T-helper 17 cell (primary cell): ENCODE data around the gene OTOP3. TPM values are rescaled to one million over a fixed set of nuclear protein-coding genes. Genes with fewer than 3 reads are reported as not detected.
"Not testable (repeated sequence)": the region's sequence is repeated elsewhere in the genome, so short reads cannot be mapped to it uniquely, and the experiment has no call there.

ENCODE experiments used
- ATAC-seq: fragments of 150-1000 bp; cut with Tn5 transposase; 2 replicates; pipeline ENCODE4 v1.10.0; 2021; ENCODE audit warnings: mild to moderate bottlenecking, moderate library complexity
- DNase-seq, 3 donors: peaks; one replicate each; pipeline versions ENCODE4 v3.0.0 to v3.0.0-alpha.2; 2020 to 2021
- H3K9me3 ChIP-seq: one replicate; pipeline ENCODE4 v1.7.0; 2013; ENCODE audit warnings: low read length, mild to moderate bottlenecking; ENCODE audit not compliant: control insufficient read depth, poor library complexity, severe bottlenecking
- H3K27ac Mint-ChIP-seq: one replicate; pipeline ENCODE4 v1.8.0; 2022; ENCODE audit warnings: mild to moderate bottlenecking, moderate library complexity, mixed read lengths
- H3K27me3 Mint-ChIP-seq: one replicate; pipeline ENCODE4 v1.8.0; 2022; ENCODE audit warnings: mixed read lengths
- H3K36me3 Mint-ChIP-seq: one replicate; pipeline ENCODE4 v1.8.0; 2022; ENCODE audit warnings: low read depth, mixed read lengths
- H3K4me1 Mint-ChIP-seq: one replicate; pipeline ENCODE4 v1.8.0; 2022; ENCODE audit warnings: mild to moderate bottlenecking, mixed read lengths
- H3K4me3 Mint-ChIP-seq: one replicate; pipeline ENCODE4 v1.8.0; 2022; ENCODE audit warnings: mild to moderate bottlenecking, moderate library complexity, mixed read lengths
- total RNA-seq, 4 donors: library from RNA in 2 of 4; stranded (reverse) in 2 of 4; gene quantifications; one replicate each; pipeline ENCODE4 v1.2.3 and lab custom pipeline; 2022 to 2026

OTOP3 gene
- total RNA-seq, 2 donors from 2014 or later, result not detected

GRCh38 chr17:74979408-74980146 lies 43.9 kb downstream of the OTOP3 start:
- Mint-ChIP-seq H3K4me1 (peaks cover 15% of the 10 kb centered on the region), H3K36me3 (no peaks in the 10 kb centered on the region), H3K4me3 (peak overlapping the region; percentile 25), H3K27ac (no peak overlapping the region), H3K27me3 (peaks cover 2% of the 10 kb centered on the region)
- DNase-seq, result no peak
- H3K9me3 ChIP-seq, result no peaks in the 10 kb centered on the region
- ATAC-seq, result no peak

- Mint-ChIP-seq H3K27ac (peak overlapping the region; percentile 67), H3K36me3 (no peaks in the 10 kb centered on the region), H3K4me1 (peaks cover 15% of the 10 kb centered on the region), H3K27me3 (no peaks in the 10 kb centered on the region), H3K4me3 (peak overlapping the region; percentile 85)
- H3K9me3 ChIP-seq, result no peaks in the 10 kb centered on the region
- no peak for DNase-seq
- peak; percentile 29 for ATAC-seq
These were observed 45.8 kb downstream of the OTOP3 start for GRCh38 chr17:74981318-74981978.

GRCh38 chr17:74981979-74982662 lies 46.4 kb downstream of the OTOP3 start:
- peaks cover 18% of the 10 kb centered on the region for H3K4me1 Mint-ChIP-seq
- H3K27ac Mint-ChIP-seq, result peak overlapping the region; percentile 67
- DNase-seq (peak; percentile 71 to 79 (median 77)), ATAC-seq (peak; percentile 95)
- peak overlapping the region; percentile 85 for H3K4me3 Mint-ChIP-seq
- H3K36me3 Mint-ChIP-seq, result no peaks in the 10 kb centered on the region
- H3K9me3 ChIP-seq, result no peaks in the 10 kb centered on the region
- H3K27me3 Mint-ChIP-seq, result no peaks in the 10 kb centered on the region

GRCh38 chr17:74982663-74983313 lies 47.1 kb downstream of the OTOP3 start:
- H3K9me3 ChIP-seq, H3K27ac Mint-ChIP-seq, DNase-seq, H3K27me3 Mint-ChIP-seq, H3K36me3 Mint-ChIP-seq, ATAC-seq: not testable (repeated sequence)
- Mint-ChIP-seq H3K4me3 (peak overlapping the region; percentile 36), H3K4me1 (peaks cover 21% of the 10 kb centered on the region)

- ATAC-seq, result no peak
- no peaks in the 10 kb centered on the region for H3K36me3 Mint-ChIP-seq
- H3K9me3 ChIP-seq, result no peaks in the 10 kb centered on the region
- H3K27me3 Mint-ChIP-seq, result no peaks in the 10 kb centered on the region
- no peak overlapping the region for H3K27ac Mint-ChIP-seq
- no peak for DNase-seq
- no peak overlapping the region for H3K4me3 Mint-ChIP-seq
- peaks cover 16% of the 10 kb centered on the region for H3K4me1 Mint-ChIP-seq
These were observed 50.5 kb downstream of the OTOP3 start for GRCh38 chr17:74986206-74986576.

- Mint-ChIP-seq H3K4me1 (peaks cover 11% of the 10 kb centered on the region), H3K27ac (peak within 1 kb of the TSS; percentile 71), H3K27me3 (peaks cover 1% of the 10 kb centered on the region), H3K4me3 (peak within 1 kb of the TSS; percentile 89), H3K36me3 (no peaks in the 10 kb centered on the region)
- peak; percentile 89 to 92 (median 91) for DNase-seq
- H3K9me3 ChIP-seq, result no peaks in the 10 kb centered on the region
- peak; percentile 97 for ATAC-seq
These were observed 51.8 kb downstream of the OTOP3 start, which contains the start of gene CDR2L for GRCh38 chr17:74987418-74987908. TSS of gene CDR2L (plus strand) at chr17:74987632. CDS start at chr17:74988044, 412 bp downstream.

- DNase-seq (peak in 2 of 3 donors; percentile 23), ATAC-seq (peak; percentile 54)
- Mint-ChIP-seq H3K36me3 (no peaks in the 10 kb centered on the region), H3K27me3 (peaks cover 4% of the 10 kb centered on the region), H3K4me3 (peak overlapping the region; percentile 82), H3K27ac (no peak overlapping the region), H3K4me1 (peaks cover 11% of the 10 kb centered on the region)
- H3K9me3 ChIP-seq, result no peaks in the 10 kb centered on the region
These were observed 52.4 kb downstream of the OTOP3 start for GRCh38 chr17:74987909-74988711.

GRCh38 chr17:74990581-74991105 lies 54.9 kb downstream of the OTOP3 start:
- peaks cover 4% of the 10 kb centered on the region for H3K27me3 Mint-ChIP-seq
- no peaks in the 10 kb centered on the region for H3K9me3 ChIP-seq
- peaks cover 8% of the 10 kb centered on the region for H3K4me1 Mint-ChIP-seq
- DNase-seq, result no peak
- no peak overlapping the region for H3K4me3 Mint-ChIP-seq
- H3K36me3 Mint-ChIP-seq, result no peaks in the 10 kb centered on the region
- no peak for ATAC-seq
- H3K27ac Mint-ChIP-seq, result no peak overlapping the region

GRCh38 chr17:74992223-74992622 lies 56.5 kb downstream of the OTOP3 start:
- H3K36me3 Mint-ChIP-seq, result no peaks in the 10 kb centered on the region
- H3K4me1 Mint-ChIP-seq, result peaks cover 3% of the 10 kb centered on the region
- DNase-seq (no peak), ATAC-seq (no peak)
- H3K27me3 Mint-ChIP-seq, result peaks cover 4% of the 10 kb centered on the region
- H3K4me3 Mint-ChIP-seq, result no peak overlapping the region
- H3K9me3 ChIP-seq, result no peaks in the 10 kb centered on the region
- no peak overlapping the region for H3K27ac Mint-ChIP-seq

GRCh38 chr17:74994440-74994839 lies 58.7 kb downstream of the OTOP3 start:
- H3K4me3 Mint-ChIP-seq, result no peak overlapping the region
- no peak for DNase-seq
- no peak overlapping the region for H3K27ac Mint-ChIP-seq
- no peak for ATAC-seq
- peaks cover 4% of the 10 kb centered on the region for H3K27me3 Mint-ChIP-seq
- no peaks in the 10 kb centered on the region for H3K36me3 Mint-ChIP-seq
- peaks cover 6% of the 10 kb centered on the region for H3K4me1 Mint-ChIP-seq
- no peaks in the 10 kb centered on the region for H3K9me3 ChIP-seq

GRCh38 chr17:74995847-74996246 lies 60.1 kb downstream of the OTOP3 start:
- peaks cover 4% of the 10 kb centered on the region for H3K27me3 Mint-ChIP-seq
- peaks cover 6% of the 10 kb centered on the region for H3K4me1 Mint-ChIP-seq
- H3K4me3 Mint-ChIP-seq, result no peak overlapping the region
- no peaks in the 10 kb centered on the region for H3K36me3 Mint-ChIP-seq
- ATAC-seq (no peak), DNase-seq (no peak)
- H3K9me3 ChIP-seq, result no peaks in the 10 kb centered on the region
- H3K27ac Mint-ChIP-seq, result no peak overlapping the region

GRCh38 chr17:74998783-74999182 lies 63.1 kb downstream of the OTOP3 start:
- ATAC-seq, result peak; percentile 49
- DNase-seq, result no peak
- Mint-ChIP-seq H3K27ac (peak overlapping the region; percentile 39), H3K27me3 (peaks cover 6% of the 10 kb centered on the region), H3K4me1 (peaks cover 6% of the 10 kb centered on the region), H3K36me3 (no peaks in the 10 kb centered on the region), H3K4me3 (peak overlapping the region; percentile 56)
- H3K9me3 ChIP-seq, result no peaks in the 10 kb centered on the region
